GM18526 (cell line): ENCODE data around the gene SLC16A5.
A peak's percentile ranks its signal among the peaks of the same experiment; 100 is the strongest.

ENCODE experiments used
- POLR2A ChIP-seq: IDR thresholded peaks from 3 replicates; pipeline ENCODE4 v1.6.1; 2011; ENCODE audit not compliant: insufficient read length; ENCODE audit errors: extremely low read depth

SLC16A5 gene

GRCh38 chr17:75087558-75088453 is at the start of gene SLC16A5:
TSS of gene SLC16A5 (plus strand) at chr17:75087954. CDS start at chr17:75093637, 5,683 bp downstream.
- TF ChIP-seq POLR2A = peak; percentile 49

GRCh38 chr17:75039238-75039637 is 48.5 kb upstream of the SLC16A5 start:
- TF ChIP-seq POLR2A = no peak

- TF ChIP-seq POLR2A = no peak
Measured at GRCh38 chr17:75041656-75042280, 46.0 kb upstream of the SLC16A5 start.

- TF ChIP-seq POLR2A = no peak
Measured at GRCh38 chr17:75044716-75045115, 43.0 kb upstream of the SLC16A5 start.

GRCh38 chr17:75046407-75047289 is 41.1 kb upstream of the SLC16A5 start, which contains the start of the genes ATP5PD and KCTD2:
TSS of gene ATP5PD (minus strand) at chr17:75046969. CDS start at chr17:75042650, 4,319 bp downstream.
TSS of gene KCTD2 (plus strand) at chr17:75047225. CDS start at chr17:75047251, 26 bp downstream.
- peak; percentile 96 for TF ChIP-seq POLR2A

GRCh38 chr17:75047398-75048098 is 40.2 kb upstream of the SLC16A5 start:
- TF ChIP-seq POLR2A = no peak

GRCh38 chr17:75048249-75048878 is 39.4 kb upstream of the SLC16A5 start:
- no peak for TF ChIP-seq POLR2A

GRCh38 chr17:75049057-75049456 is 38.7 kb upstream of the SLC16A5 start:
- TF ChIP-seq POLR2A = no peak

- no peak for TF ChIP-seq POLR2A
Measured at GRCh38 chr17:75049706-75050105, 38.0 kb upstream of the SLC16A5 start.

- no peak for TF ChIP-seq POLR2A
Measured at GRCh38 chr17:75051941-75052340, 35.8 kb upstream of the SLC16A5 start.

GRCh38 chr17:75059369-75060345 is 28.1 kb upstream of the SLC16A5 start:
- no peak for TF ChIP-seq POLR2A

- no peak for TF ChIP-seq POLR2A
Measured at GRCh38 chr17:75060434-75061054, 27.2 kb upstream of the SLC16A5 start.
